ENCODE results near the gene HBG1.
A peak's percentile ranks its signal among the peaks of the same experiment; 100 is the strongest.
"Not testable (repeated sequence)": the region's sequence is repeated elsewhere in the genome, so short reads cannot be mapped to it uniquely, and the experiment has no call there.

Gene HBG1

GRCh38 chr11:5249807-5250396, at the start of gene HBG1:
TSS of gene HBG1 (minus strand) at chr11:5249857. CDS start at chr11:5249804, 53 bp downstream.
- DNase-seq, result not testable (repeated sequence)

- DNase-seq, result no peak
Measured at GRCh38 chr11:5298451-5298850, 48.8 kb upstream of the HBG1 start.

- DNase-seq, result no peak
Measured at GRCh38 chr11:5297721-5298323, 48.2 kb upstream of the HBG1 start.

GRCh38 chr11:5294342-5294995, 44.8 kb upstream of the HBG1 start:
- DNase-seq, result not testable (repeated sequence)

GRCh38 chr11:5293028-5293427, 43.4 kb upstream of the HBG1 start:
- DNase-seq, result no peak

- DNase-seq, result no peak
Measured at GRCh38 chr11:5291207-5291838, 41.7 kb upstream of the HBG1 start.

- DNase-seq, result no peak
Measured at GRCh38 chr11:5290106-5290505, 40.4 kb upstream of the HBG1 start.

GRCh38 chr11:5289696-5290095, 40.0 kb upstream of the HBG1 start:
- DNase-seq, result no peak

GRCh38 chr11:5288906-5289550, 39.4 kb upstream of the HBG1 start:
- no peak for DNase-seq

GRCh38 chr11:5288108-5288905, 38.6 kb upstream of the HBG1 start:
- no peak for DNase-seq

GRCh38 chr11:5286901-5287300, 37.2 kb upstream of the HBG1 start:
- no peak for DNase-seq

- no peak for DNase-seq
Measured at GRCh38 chr11:5286351-5286750, 36.7 kb upstream of the HBG1 start.

- no peak for DNase-seq
Measured at GRCh38 chr11:5285703-5286340, 36.2 kb upstream of the HBG1 start.

GRCh38 chr11:5284637-5285036, 35.0 kb upstream of the HBG1 start:
- DNase-seq, result no peak

- DNase-seq, result no peak
Measured at GRCh38 chr11:5283882-5284281, 34.2 kb upstream of the HBG1 start.

- DNase-seq, result no peak
Measured at GRCh38 chr11:5283086-5283485, 33.4 kb upstream of the HBG1 start.

GRCh38 chr11:5282628-5283027, 33.0 kb upstream of the HBG1 start:
- DNase-seq, result no peak

- no peak for DNase-seq
Measured at GRCh38 chr11:5281596-5281995, 31.9 kb upstream of the HBG1 start.

GRCh38 chr11:5280582-5281102, 31.0 kb upstream of the HBG1 start:
- peak; percentile 71 for DNase-seq

- no peak for DNase-seq
Measured at GRCh38 chr11:5279471-5280090, 29.9 kb upstream of the HBG1 start.

GRCh38 chr11:5277807-5278382, 28.2 kb upstream of the HBG1 start:
- no peak for DNase-seq

Measured in T1000 (cell line).